Retinal pigment epithelial cell (primary cell): ENCODE measurements around the gene LINS1.

Source experiments
- DNase-seq: peaks from one replicate; pipeline ENCODE4 v3.0.0-alpha.2; 2010; ENCODE audit warnings: low read depth
- H3K4me3 ChIP-seq: 2 replicates; pipeline ENCODE4 v1.5.1; 2011; ENCODE audit warnings: mild to moderate bottlenecking, low read length, control low read depth, moderate library complexity
- TF ChIP-seq, protein P1 (sequence below): conservative IDR thresholded peaks from 2 replicates; pipeline ENCODE4 v1.5.1; 2011; ENCODE audit warnings: low read depth, low read length, control low read depth, inconsistent platforms

The LINS1 gene, protein sequence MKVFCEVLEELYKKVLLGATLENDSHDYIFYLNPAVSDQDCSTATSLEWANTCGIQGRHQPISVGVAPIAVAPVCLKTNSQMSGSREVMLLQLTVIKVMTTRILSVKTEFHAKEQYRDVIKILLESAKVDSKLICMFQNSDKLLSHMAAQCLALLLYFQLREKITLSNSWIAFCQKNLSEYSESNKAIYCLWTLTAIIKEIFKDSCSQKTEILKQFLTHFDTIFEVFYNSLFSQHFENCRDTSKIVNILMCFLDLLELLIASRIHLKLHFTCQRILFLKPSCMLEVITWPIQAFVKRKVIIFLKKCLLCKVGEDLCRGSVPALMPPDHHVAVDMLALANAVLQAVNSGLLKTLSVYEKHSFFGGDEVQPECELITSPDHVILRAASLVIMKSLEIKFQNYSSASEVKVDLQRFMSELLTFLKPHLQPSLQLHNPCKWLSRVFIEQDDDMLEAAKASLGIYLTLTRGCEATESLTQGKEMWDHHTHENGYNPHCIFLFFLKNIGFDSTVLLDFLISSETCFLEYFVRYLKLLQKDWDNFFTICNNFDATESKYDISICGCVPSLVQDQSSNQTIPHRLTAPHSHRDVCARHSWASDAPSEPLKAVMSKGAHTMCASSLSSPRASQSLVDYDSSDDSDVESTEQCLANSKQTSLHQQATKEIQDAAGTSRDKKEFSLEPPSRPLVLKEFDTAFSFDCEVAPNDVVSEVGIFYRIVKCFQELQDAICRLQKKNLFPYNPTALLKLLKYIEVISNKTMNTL

GRCh38 chr15:100602064-100602822 is at the start of gene LINS1, which contains the start of gene ASB7:
Gene LINS1, minus strand, starts transcription at chr15:100602184. Its CDS starts 21,342 bp downstream, at chr15:100580842.
Gene ASB7, plus strand, starts transcription at chr15:100602589. Its CDS starts 9,628 bp downstream, at chr15:100612217.
- TF ChIP-seq, protein P1, sequence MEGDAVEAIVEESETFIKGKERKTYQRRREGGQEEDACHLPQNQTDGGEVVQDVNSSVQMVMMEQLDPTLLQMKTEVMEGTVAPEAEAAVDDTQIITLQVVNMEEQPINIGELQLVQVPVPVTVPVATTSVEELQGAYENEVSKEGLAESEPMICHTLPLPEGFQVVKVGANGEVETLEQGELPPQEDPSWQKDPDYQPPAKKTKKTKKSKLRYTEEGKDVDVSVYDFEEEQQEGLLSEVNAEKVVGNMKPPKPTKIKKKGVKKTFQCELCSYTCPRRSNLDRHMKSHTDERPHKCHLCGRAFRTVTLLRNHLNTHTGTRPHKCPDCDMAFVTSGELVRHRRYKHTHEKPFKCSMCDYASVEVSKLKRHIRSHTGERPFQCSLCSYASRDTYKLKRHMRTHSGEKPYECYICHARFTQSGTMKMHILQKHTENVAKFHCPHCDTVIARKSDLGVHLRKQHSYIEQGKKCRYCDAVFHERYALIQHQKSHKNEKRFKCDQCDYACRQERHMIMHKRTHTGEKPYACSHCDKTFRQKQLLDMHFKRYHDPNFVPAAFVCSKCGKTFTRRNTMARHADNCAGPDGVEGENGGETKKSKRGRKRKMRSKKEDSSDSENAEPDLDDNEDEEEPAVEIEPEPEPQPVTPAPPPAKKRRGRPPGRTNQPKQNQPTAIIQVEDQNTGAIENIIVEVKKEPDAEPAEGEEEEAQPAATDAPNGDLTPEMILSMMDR: no peak
- peak; percentile 100 for DNase-seq
- H3K4me3 ChIP-seq: peak within 1 kb of the TSS; percentile 98

GRCh38 chr15:100651253-100651652 is 49.3 kb upstream of the LINS1 start:
- no peak for DNase-seq
- no peak overlapping the region for H3K4me3 ChIP-seq
- TF ChIP-seq, protein P1: no peak

GRCh38 chr15:100650685-100651084 is 48.7 kb upstream of the LINS1 start:
- no peak overlapping the region for H3K4me3 ChIP-seq
- TF ChIP-seq, protein P1: peak; percentile 14
- DNase-seq: no peak

DNA sequence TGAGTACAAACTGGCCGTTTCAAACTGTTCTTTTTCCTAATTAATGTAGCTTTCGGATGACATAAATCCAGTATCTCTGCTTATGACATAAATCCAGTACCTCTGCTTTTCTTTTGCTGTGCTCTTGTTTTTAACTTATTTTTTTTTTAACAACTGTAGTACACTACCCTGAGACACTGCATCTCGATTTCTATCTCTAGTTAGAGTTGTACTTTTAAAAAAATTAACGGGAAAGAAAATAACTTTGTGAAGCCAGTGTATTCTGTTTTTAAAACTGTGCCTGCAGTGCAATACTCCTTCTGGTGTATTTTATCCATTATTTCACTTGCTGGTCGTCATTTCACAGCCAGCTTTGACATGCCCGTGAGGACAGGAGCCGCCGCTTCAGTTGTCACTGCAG is 47.0 kb upstream of the LINS1 start:
- H3K4me3 ChIP-seq: no peak overlapping the region
- TF ChIP-seq, protein P1: no peak
- no peak for DNase-seq

DNA sequence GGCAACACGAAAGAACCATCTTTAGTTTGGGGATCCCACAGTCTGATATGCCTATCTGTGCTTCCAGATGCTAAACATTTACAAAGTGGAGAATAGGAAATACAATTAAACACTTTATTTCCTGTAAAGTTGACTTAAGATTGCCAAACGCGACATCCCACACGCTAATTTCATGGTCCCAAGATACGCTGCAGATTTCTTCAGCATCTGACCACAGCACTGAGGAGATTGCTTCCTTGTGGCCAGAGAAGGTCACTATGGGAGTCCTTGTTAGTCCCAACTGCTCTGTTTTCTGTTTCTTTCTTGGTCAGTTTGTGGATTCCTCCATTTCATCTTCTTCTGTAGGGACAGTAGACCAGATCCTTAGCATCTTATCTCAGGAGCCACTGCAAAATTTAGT is 43.7 kb upstream of the LINS1 start:
- TF ChIP-seq, protein P1: no peak
- H3K4me3 ChIP-seq: no peak overlapping the region
- DNase-seq: no peak

DNA sequence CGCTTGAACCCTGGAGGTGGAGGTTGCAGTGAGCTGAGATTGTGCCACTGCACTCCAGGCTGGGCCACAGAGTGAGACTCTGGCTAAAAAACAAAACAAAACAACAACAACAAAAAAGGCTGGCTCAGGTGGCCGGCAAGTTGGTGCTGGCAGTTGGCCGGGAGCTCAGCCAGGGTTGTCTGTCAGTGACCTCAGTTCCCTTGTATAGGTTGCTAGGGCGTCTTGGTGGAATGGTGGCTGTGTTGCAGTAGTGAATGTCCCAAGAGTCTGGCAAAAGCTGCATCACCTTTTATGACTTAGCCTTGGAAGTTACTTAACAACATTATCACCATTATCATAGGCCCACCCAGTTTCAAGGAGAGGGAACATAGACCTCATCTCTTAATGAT is 41.0 kb upstream of the LINS1 start:
- TF ChIP-seq, protein P1: no peak
- no peak overlapping the region for H3K4me3 ChIP-seq
- DNase-seq: no peak
